T-helper 2 cell treated with Interferon-gamma antibody and Interleukin-4, amounts not matched to agents 5 μg/mL and 100 μg/mL, for 36 hours (primary cell): ENCODE measurements around the gene GPR6.

Experiments used
- DNase-seq: peaks from one replicate; pipeline ENCODE4 v3.0.0; 2021; ENCODE audit warnings: low spot score
- H3K27ac Mint-ChIP-seq: one replicate; pipeline ENCODE4 v1.8.0; 2021; ENCODE audit warnings: mild to moderate bottlenecking, mixed read lengths
- H3K27me3 Mint-ChIP-seq: one replicate; pipeline ENCODE4 v1.8.0; 2021; ENCODE audit warnings: low read depth, mixed read lengths
- H3K36me3 Mint-ChIP-seq: one replicate; pipeline ENCODE4 v1.8.0; 2021; ENCODE audit warnings: low read depth, mixed read lengths
- H3K4me1 Mint-ChIP-seq: one replicate; pipeline ENCODE4 v1.8.0; 2021; ENCODE audit warnings: low read depth, mixed read lengths
- H3K4me3 Mint-ChIP-seq: one replicate; pipeline ENCODE4 v1.8.0; 2022; ENCODE audit warnings: mild to moderate bottlenecking, moderate library complexity, mixed read lengths
- H3K9me3 Mint-ChIP-seq: one replicate; pipeline ENCODE4 v1.8.0; 2021; ENCODE audit warnings: mixed read lengths

The GPR6 gene

DNA sequence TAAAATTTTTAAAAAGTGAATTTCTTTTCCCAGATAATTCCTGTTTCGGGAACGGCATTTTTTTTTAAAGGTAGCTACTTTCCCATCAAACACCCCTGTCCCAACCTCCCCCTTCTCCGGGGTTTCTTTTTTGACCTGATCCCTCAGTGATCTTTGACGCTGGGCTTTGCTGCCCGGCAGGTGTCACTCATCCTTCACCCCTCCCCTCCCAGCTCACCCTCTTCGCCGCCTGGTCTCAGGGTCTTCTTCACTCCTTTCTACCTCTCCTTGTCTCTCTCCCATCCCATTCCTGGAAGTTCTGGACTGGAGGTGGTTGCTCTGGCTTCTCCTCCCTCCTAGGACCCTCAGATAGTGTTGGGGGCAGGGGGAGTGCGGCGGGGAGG is 329 bp upstream of the GPR6 start:
- no peak for DNase-seq
- Mint-ChIP-seq H3K4me3 (no peak overlapping the region), H3K9me3 (no peaks in the 10 kb centered on the region), H3K4me1 (no peaks in the 10 kb centered on the region), H3K27me3 (peaks cover 21% of the 10 kb centered on the region), H3K36me3 (no peaks in the 10 kb centered on the region), H3K27ac (no peak overlapping the region)

DNA sequence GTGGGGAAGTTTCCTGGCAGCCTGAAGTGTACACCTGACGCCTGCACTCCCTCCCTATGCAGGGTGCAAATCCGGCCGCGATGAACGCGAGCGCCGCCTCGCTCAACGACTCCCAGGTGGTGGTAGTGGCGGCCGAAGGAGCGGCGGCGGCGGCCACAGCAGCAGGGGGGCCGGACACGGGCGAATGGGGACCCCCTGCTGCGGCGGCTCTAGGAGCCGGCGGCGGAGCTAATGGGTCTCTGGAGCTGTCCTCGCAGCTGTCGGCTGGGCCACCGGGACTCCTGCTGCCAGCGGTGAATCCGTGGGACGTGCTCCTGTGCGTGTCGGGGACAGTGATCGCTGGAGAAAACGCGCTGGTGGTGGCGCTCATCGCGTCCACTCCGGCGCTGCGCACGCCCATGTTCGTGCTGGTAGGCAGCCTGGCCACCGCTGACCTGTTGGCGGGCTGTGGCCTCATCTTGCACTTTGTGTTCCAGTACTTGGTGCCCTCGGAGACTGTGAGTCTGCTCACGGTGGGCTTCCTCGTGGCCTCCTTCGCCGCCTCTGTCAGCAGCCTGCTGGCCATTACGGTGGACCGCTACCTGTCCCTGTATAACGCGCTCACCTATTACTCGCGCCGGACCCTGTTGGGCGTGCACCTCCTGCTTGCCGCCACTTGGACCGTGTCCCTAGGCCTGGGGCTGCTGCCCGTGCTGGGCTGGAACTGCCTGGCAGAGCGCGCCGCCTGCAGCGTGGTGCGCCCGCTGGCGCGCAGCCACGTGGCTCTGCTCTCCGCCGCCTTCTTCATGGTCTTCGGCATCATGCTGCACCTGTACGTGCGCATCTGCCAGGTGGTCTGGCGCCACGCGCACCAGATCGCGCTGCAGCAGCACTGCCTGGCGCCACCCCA is 1.2 kb downstream of the GPR6 start:
- no peak overlapping the region for H3K27ac Mint-ChIP-seq
- no peaks in the 10 kb centered on the region for H3K9me3 Mint-ChIP-seq
- peaks cover 21% of the 10 kb centered on the region for H3K27me3 Mint-ChIP-seq
- no peak for DNase-seq
- no peaks in the 10 kb centered on the region for H3K4me1 Mint-ChIP-seq
- no peak overlapping the region for H3K4me3 Mint-ChIP-seq
- H3K36me3 Mint-ChIP-seq, result no peaks in the 10 kb centered on the region

- Mint-ChIP-seq H3K36me3 (no peaks in the 10 kb centered on the region), H3K27ac (no peak overlapping the region), H3K4me1 (no peaks in the 10 kb centered on the region), H3K27me3 (peaks cover 7% of the 10 kb centered on the region), H3K9me3 (no peaks in the 10 kb centered on the region), H3K4me3 (no peak overlapping the region)
- no peak for DNase-seq
Observed at GRCh38 chr6:109984410-109984809, 6.3 kb downstream of the GPR6 start.

- no peaks in the 10 kb centered on the region for H3K4me1 Mint-ChIP-seq
- DNase-seq, result no peak
- H3K27me3 Mint-ChIP-seq, result no peaks in the 10 kb centered on the region
- no peaks in the 10 kb centered on the region for H3K9me3 Mint-ChIP-seq
- no peak overlapping the region for H3K27ac Mint-ChIP-seq
- no peaks in the 10 kb centered on the region for H3K36me3 Mint-ChIP-seq
- H3K4me3 Mint-ChIP-seq, result no peak overlapping the region
Observed at GRCh38 chr6:109987196-109987595, 9.1 kb downstream of the GPR6 start.

DNA sequence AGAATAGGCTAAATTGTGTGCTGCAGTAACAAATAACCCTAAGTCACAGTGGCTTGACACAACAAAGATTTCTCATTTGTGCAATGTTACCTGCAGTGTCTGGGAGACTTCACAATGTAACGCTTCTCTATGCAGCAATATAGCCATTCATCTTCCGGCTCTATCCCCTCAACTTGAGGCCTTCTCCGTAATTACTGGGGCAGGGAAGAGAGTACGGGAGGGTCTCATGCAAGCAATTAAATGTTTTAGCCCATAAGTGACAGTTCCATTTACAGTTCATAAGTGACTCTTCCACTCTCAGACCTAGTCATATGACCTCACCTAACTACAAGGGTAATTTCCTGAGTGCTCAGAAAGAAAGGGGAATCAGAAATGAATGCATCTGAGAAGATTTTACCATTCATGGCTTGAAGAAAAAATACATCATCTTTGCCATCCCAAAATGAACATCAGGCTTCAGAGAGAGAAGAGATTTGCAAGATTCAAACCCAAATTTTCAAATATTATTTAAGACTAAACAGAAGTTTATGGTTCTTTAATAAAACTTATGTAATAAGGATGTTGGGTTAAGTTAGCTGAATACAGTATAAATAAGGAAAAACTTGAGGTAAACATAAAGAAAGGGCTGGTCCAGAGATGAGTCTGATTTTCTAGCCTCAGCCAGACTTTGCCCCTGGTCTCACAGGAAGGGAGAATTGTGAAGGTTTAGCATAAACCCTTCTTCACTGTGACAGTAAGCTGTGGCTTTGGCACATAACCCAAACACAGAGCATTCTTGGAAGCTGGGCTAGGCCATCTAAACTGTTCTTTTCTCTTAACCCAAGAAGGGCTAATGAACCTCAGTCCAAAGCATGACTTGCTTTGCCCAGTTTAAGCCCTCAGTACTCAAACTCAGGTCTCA is 13.3 kb downstream of the GPR6 start:
- no peaks in the 10 kb centered on the region for H3K36me3 Mint-ChIP-seq
- no peaks in the 10 kb centered on the region for H3K9me3 Mint-ChIP-seq
- H3K27ac Mint-ChIP-seq, result no peak overlapping the region
- H3K4me1 Mint-ChIP-seq, result no peaks in the 10 kb centered on the region
- H3K4me3 Mint-ChIP-seq, result no peak overlapping the region
- peaks cover 6% of the 10 kb centered on the region for H3K27me3 Mint-ChIP-seq
- no peak for DNase-seq

GRCh38 chr6:109998159-109998785 is 20.2 kb downstream of the GPR6 start:
- H3K9me3 Mint-ChIP-seq, result no peaks in the 10 kb centered on the region
- H3K4me1 Mint-ChIP-seq, result no peaks in the 10 kb centered on the region
- H3K27ac Mint-ChIP-seq, result no peak overlapping the region
- H3K27me3 Mint-ChIP-seq, result peaks cover 8% of the 10 kb centered on the region
- DNase-seq, result no peak
- no peaks in the 10 kb centered on the region for H3K36me3 Mint-ChIP-seq
- no peak overlapping the region for H3K4me3 Mint-ChIP-seq

- DNase-seq, result no peak
- H3K9me3 Mint-ChIP-seq, result no peaks in the 10 kb centered on the region
Observed at GRCh38 chr6:109999740-110000139, 21.6 kb downstream of the GPR6 start.

DNA sequence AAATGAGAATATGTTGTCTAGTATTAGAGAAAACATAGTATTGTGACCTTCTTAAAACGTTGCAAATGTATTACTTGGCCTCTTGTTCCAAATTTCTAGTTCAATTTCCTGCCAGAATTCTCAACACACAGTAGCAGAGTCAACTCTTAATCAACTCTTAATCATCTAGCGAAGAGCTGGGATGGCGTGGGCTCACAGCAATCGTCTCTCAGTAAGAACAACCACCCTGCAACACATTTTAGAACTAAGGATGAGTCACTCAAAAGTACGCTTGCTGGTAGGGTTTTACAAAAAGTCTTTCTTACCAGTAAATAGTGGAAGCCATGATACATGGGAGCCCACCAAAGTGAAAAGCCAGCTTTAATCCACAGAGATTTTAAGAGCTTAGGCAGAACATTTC is 24.6 kb downstream of the GPR6 start:
- no peak for DNase-seq
- H3K4me1 Mint-ChIP-seq, result no peaks in the 10 kb centered on the region
- H3K9me3 Mint-ChIP-seq, result no peaks in the 10 kb centered on the region
- no peak overlapping the region for H3K4me3 Mint-ChIP-seq
- H3K36me3 Mint-ChIP-seq, result no peaks in the 10 kb centered on the region
- no peak overlapping the region for H3K27ac Mint-ChIP-seq
- H3K27me3 Mint-ChIP-seq, result peaks cover 10% of the 10 kb centered on the region

More at GRCh38 chr6:109999740-110000139, 21.6 kb downstream of the GPR6 start:
- no peak overlapping the region for H3K4me3 Mint-ChIP-seq
- no peak overlapping the region for H3K27ac Mint-ChIP-seq
- H3K4me1 Mint-ChIP-seq, result no peaks in the 10 kb centered on the region
- no peaks in the 10 kb centered on the region for H3K36me3 Mint-ChIP-seq
- H3K27me3 Mint-ChIP-seq, result peaks cover 5% of the 10 kb centered on the region

GRCh38 chr6:110013386-110013785 is 35.3 kb downstream of the GPR6 start:
- H3K36me3 Mint-ChIP-seq, result no peaks in the 10 kb centered on the region
- DNase-seq, result no peak
- H3K4me1 Mint-ChIP-seq, result no peaks in the 10 kb centered on the region
- no peaks in the 10 kb centered on the region for H3K9me3 Mint-ChIP-seq
- no peak overlapping the region for H3K4me3 Mint-ChIP-seq
- no peak overlapping the region for H3K27ac Mint-ChIP-seq
- no peaks in the 10 kb centered on the region for H3K27me3 Mint-ChIP-seq

GRCh38 chr6:110015206-110015605 is 37.1 kb downstream of the GPR6 start:
- no peak overlapping the region for H3K4me3 Mint-ChIP-seq
- H3K9me3 Mint-ChIP-seq, result no peaks in the 10 kb centered on the region
- no peaks in the 10 kb centered on the region for H3K27me3 Mint-ChIP-seq
- no peaks in the 10 kb centered on the region for H3K4me1 Mint-ChIP-seq
- no peak for DNase-seq
- no peaks in the 10 kb centered on the region for H3K36me3 Mint-ChIP-seq
- no peak overlapping the region for H3K27ac Mint-ChIP-seq

GRCh38 chr6:110017306-110017705 is 39.2 kb downstream of the GPR6 start:
- DNase-seq, result no peak
- Mint-ChIP-seq H3K4me1 (peaks cover 5% of the 10 kb centered on the region), H3K4me3 (no peak overlapping the region), H3K9me3 (no peaks in the 10 kb centered on the region), H3K36me3 (no peaks in the 10 kb centered on the region), H3K27ac (no peak overlapping the region), H3K27me3 (no peaks in the 10 kb centered on the region)

DNA sequence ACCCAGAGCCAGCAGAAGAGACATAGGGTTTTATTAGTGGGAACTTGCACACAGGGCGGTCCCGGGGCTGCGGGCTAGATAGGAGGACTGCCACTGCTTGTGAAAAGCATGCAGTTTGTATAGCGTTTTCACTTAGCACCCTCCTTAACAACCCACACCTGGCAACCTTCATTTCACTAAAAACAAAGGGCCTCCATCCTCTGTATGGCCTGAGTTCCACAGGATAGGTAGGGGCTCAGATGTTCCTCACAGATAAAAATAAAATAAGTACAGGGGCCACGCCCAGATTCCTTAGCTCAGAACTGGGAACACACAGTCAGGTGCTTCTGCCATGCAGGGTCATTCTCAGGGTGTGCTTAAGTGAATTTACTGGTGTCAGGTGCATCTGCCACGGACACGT is 39.8 kb downstream of the GPR6 start:
- no peak overlapping the region for H3K4me3 Mint-ChIP-seq
- no peak for DNase-seq
- no peaks in the 10 kb centered on the region for H3K36me3 Mint-ChIP-seq
- H3K27ac Mint-ChIP-seq, result no peak overlapping the region
- H3K27me3 Mint-ChIP-seq, result no peaks in the 10 kb centered on the region
- peaks cover 5% of the 10 kb centered on the region for H3K4me1 Mint-ChIP-seq
- H3K9me3 Mint-ChIP-seq, result no peaks in the 10 kb centered on the region

DNA sequence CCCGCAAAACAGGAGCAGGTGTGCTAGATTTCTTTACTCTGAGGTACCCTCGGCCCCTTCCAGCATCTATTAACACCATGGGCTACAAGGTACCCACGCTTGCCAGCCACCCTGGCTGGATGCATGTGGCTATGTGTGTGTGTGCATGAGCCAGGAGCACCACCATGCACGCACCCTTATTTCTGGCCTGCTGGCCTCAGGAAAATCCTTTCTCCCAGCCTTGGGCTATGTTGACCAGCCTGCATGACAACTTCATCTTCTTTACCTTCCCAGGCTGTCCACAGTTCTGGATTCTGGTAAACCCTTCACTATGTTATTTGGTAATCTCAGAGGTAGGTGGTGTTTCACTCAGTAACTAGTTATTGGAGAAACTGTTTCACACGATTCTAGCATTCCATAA is 40.4 kb downstream of the GPR6 start:
- no peaks in the 10 kb centered on the region for H3K9me3 Mint-ChIP-seq
- H3K27me3 Mint-ChIP-seq, result no peaks in the 10 kb centered on the region
- no peak overlapping the region for H3K4me3 Mint-ChIP-seq
- no peak for DNase-seq
- H3K36me3 Mint-ChIP-seq, result no peaks in the 10 kb centered on the region
- H3K27ac Mint-ChIP-seq, result no peak overlapping the region
- peaks cover 5% of the 10 kb centered on the region for H3K4me1 Mint-ChIP-seq

GRCh38 chr6:110020888-110021287 is 42.8 kb downstream of the GPR6 start:
- H3K27ac Mint-ChIP-seq, result no peak overlapping the region
- no peak overlapping the region for H3K4me3 Mint-ChIP-seq
- no peak for DNase-seq
- peaks cover 5% of the 10 kb centered on the region for H3K4me1 Mint-ChIP-seq
- H3K27me3 Mint-ChIP-seq, result peaks cover 3% of the 10 kb centered on the region
- H3K36me3 Mint-ChIP-seq, result no peaks in the 10 kb centered on the region
- H3K9me3 Mint-ChIP-seq, result no peaks in the 10 kb centered on the region
